ENCODE data around the gene CFDP1.

CFDP1 gene

GRCh38 chr16:75306099-75306762 lies 127.1 kb downstream of the CFDP1 start:
- TF ChIP-seq POLR2AphosphoS5 (IDR thresholded peaks at IDR 0.05; ENCODE audit: low read depth, low read length) = no peak
- no peak for TF ChIP-seq SIN3A (IDR thresholded peaks at IDR 0.05; ENCODE audit: borderline replicate concordance, insufficient read depth, low read length)
- TF ChIP-seq REST (IDR thresholded peaks at IDR 0.05; ENCODE audit: insufficient read depth in 1 of 2, low read depth in 2 of 2, low read length in 2 of 2) = no peak
- no peak for TF ChIP-seq FOXP2 (optimal IDR thresholded peaks at IDR 0.05; ENCODE audit: borderline replicate concordance, extremely low read depth, extremely low read length, insufficient read depth)
- no peak for TF ChIP-seq TAF1 (IDR thresholded peaks at IDR 0.05; ENCODE audit: borderline replicate concordance, insufficient read depth, low read length)

- TF ChIP-seq SIN3A (IDR thresholded peaks at IDR 0.05; ENCODE audit: borderline replicate concordance, insufficient read depth, low read length) (peak; percentile 67; the same call in 1 of the 2 replicates), FOXP2 (optimal IDR thresholded peaks at IDR 0.05; ENCODE audit: borderline replicate concordance, extremely low read depth, extremely low read length, insufficient read depth) (peak; percentile 78), POLR2AphosphoS5 (IDR thresholded peaks at IDR 0.05; ENCODE audit: low read depth, low read length) (no peak), REST (IDR thresholded peaks at IDR 0.05; ENCODE audit: insufficient read depth in 1 of 2, low read depth in 2 of 2, low read length in 2 of 2) (no peak), TAF1 (IDR thresholded peaks at IDR 0.05; ENCODE audit: borderline replicate concordance, insufficient read depth, low read length) (no peak)
These were observed 127.8 kb downstream of the CFDP1 start for GRCh38 chr16:75305364-75306098.

- TF ChIP-seq FOXP2 (optimal IDR thresholded peaks at IDR 0.05; ENCODE audit: borderline replicate concordance, extremely low read depth, extremely low read length, insufficient read depth) (no peak), REST (IDR thresholded peaks at IDR 0.05; ENCODE audit: insufficient read depth in 1 of 2, low read depth in 2 of 2, low read length in 2 of 2) (no peak), TAF1 (IDR thresholded peaks at IDR 0.05; ENCODE audit: borderline replicate concordance, insufficient read depth, low read length) (no peak), SIN3A (IDR thresholded peaks at IDR 0.05; ENCODE audit: borderline replicate concordance, insufficient read depth, low read length) (no peak), POLR2AphosphoS5 (IDR thresholded peaks at IDR 0.05; ENCODE audit: low read depth, low read length) (no peak)
These were observed 128.6 kb downstream of the CFDP1 start for GRCh38 chr16:75304521-75305363.

GRCh38 chr16:75301804-75302203 lies 131.5 kb downstream of the CFDP1 start:
- TF ChIP-seq POLR2AphosphoS5 (IDR thresholded peaks at IDR 0.05; ENCODE audit: low read depth, low read length) (no peak), TAF1 (IDR thresholded peaks at IDR 0.05; ENCODE audit: borderline replicate concordance, insufficient read depth, low read length) (no peak), SIN3A (IDR thresholded peaks at IDR 0.05; ENCODE audit: borderline replicate concordance, insufficient read depth, low read length) (no peak), REST (IDR thresholded peaks at IDR 0.05; ENCODE audit: insufficient read depth in 1 of 2, low read depth in 2 of 2, low read length in 2 of 2) (no peak), FOXP2 (optimal IDR thresholded peaks at IDR 0.05; ENCODE audit: borderline replicate concordance, extremely low read depth, extremely low read length, insufficient read depth) (no peak)

Data from PFSK-1 (cell line).